ENCODE measurements around the gene KIF5A. TPM values are rescaled to one million over a fixed set of nuclear protein-coding genes. Genes with fewer than 3 reads are reported as not detected.

Gene KIF5A
- total RNA-seq, 4 donors from 2014 or later: 0.08 to 1.2 (median 0.23) TPM

GRCh38 chr12:57624441-57625220 is 74.8 kb downstream of the KIF5A start:
- 85% methylated on average over 8 of the region's 8 CpGs for WGBS, 2 donors
- no peak overlapping the region for H3K4me3 ChIP-seq (ENCODE audit: low read depth, poor library complexity, severe bottlenecking)
- TF ChIP-seq POLR2A (IDR thresholded peaks at IDR 0.05): no peak
- TF ChIP-seq CTCF (IDR thresholded peaks at IDR 0.05): no peak
- DNase-seq (ENCODE audit: low spot score in 2 of 2): peak in 1 of 2 donors; percentile 81
- intact Hi-C loops (cut with DNase I; ENCODE audit: low total_unique reads): loop anchor here (5.0 to 10.0 kb wide), 2 partner anchors 42 to 160 kb away; no protein-coding TSS in a partner anchor

DNA sequence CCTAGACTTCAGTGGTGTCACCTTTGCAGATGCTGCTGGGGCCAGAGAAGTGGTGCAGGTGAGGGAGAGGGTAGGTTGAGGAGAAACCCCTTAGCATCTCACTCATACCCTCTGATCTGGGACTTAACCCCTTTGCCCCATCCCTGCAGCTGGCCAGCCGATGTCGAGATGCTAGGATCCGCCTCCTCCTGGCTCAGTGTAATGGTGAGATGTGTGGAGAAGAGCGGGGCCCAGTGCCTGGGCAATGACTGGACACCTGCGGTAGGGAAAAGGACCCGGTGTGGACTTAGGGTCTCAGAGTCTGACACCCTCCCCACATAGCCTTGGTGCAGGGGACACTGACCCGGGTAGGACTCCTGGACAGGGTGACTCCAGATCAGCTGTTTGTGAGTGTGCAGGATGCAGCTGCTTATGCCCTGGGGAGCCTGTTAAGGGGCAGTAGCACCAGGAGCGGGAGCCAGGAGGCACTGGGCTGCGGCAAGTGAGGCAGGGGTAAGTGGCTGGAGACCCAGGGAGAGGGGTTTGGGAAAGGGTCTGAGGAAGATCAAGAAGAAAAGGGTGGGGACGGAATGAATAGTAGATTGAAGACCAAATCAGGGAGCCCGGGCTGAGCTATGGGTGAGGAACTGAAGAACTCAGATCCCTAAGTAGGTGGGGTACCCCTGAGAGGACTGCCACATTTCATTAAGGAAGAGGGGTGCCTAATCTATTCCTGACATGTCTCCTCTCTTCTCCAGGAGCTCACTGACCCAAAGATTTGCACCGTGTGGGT is 75.6 kb downstream of the KIF5A start:
- intact Hi-C loops (cut with DNase I; ENCODE audit: low total_unique reads): loop anchor here (10.0 kb wide), 1 partner anchor 161 kb away; no protein-coding TSS in a partner anchor
- H3K4me3 ChIP-seq (ENCODE audit: low read depth, poor library complexity, severe bottlenecking): no peak overlapping the region
- TF ChIP-seq POLR2A (IDR thresholded peaks at IDR 0.05): no peak
- no peak for TF ChIP-seq CTCF (IDR thresholded peaks at IDR 0.05)
- 79 to 86% methylated on average over 12 of the region's 12 CpGs for whole genome bisulfite sequencing, 2 donors
- peak in 1 of 2 donors; percentile 72 for DNase-seq (ENCODE audit: low spot score in 2 of 2)

DNA sequence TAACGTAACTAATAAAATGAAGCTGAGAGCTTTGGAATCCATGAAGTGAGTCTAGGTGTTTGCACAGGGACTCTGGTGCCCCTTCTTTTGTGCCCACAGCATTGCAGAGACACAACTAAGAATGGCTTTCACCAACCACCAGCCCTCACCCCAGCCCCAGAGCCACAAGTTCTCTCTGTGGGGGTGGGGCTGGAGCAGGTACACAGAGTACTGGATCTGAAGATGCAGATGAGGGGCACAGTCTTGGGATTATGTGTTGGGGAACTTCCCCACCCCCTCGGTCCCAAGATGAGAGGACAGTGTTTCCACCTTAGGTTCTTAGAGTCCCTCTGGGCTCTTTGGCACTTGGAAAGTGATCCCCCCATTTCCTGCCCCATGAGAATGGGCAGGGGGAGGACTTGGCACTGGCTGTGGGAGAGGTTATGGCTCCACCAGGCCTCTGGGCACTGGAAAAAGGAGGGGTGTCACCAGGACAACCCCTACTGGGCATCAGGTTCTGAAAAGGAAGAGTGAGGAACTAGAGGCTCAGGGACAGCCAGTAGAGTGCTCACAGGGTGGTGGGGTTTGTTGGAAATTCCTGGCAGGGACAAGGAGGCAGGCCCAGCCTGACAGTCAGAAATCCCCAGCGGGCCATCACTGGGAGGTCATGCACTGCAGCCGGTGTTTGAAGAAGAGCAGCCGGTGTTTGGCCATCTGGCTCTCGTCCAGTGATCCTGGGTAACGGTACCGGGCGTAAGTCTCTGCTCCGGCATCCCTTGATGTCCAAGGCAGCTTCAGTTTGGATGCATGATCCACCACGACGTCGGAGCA is 76.5 kb downstream of the KIF5A start:
- TF ChIP-seq CTCF (IDR thresholded peaks at IDR 0.05): no peak
- TF ChIP-seq POLR2A (IDR thresholded peaks at IDR 0.05): no peak
- WGBS, 2 donors: 40 to 53% methylated on average over 13 of the region's 13 CpGs
- intact Hi-C loops (cut with DNase I; ENCODE audit: low total_unique reads): loop anchor here (10.0 kb wide), 1 partner anchor 162 kb away; no protein-coding TSS in a partner anchor
- H3K4me3 ChIP-seq (ENCODE audit: low read depth, poor library complexity, severe bottlenecking): no peak overlapping the region
- DNase-seq (ENCODE audit: low spot score in 2 of 2): peak in 1 of 2 donors; percentile 68

DNA sequence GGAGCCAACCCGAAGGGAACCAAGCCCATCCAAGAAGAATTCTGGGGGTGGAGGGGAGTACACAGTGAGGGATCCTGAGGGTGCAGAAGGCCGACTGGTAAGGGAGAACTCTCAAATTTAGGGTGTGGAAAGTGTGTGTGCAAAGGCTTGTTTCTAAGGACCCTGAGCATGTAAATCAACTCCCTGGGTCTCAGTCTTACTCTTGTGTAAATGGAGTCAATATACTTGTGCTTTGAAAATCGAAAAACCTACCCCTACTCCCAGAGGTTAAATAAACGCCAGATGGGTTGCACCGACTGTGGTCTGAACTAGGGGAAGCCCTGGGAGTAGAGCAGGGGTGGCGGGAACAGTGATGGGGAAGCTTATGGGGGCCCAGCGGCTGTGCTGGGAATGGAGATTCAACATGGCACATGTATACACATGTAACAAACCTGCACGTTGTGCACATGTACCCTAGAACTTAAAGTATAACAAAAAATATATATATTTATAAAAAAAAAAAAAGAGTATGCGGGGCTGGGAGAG is 77.1 kb downstream of the KIF5A start:
- 30 to 45% methylated on average over 9 of the region's 9 CpGs for WGBS, 2 donors

More for the DNA sequence above, 77.1 kb downstream of the KIF5A start:
- no peak for TF ChIP-seq CTCF (IDR thresholded peaks at IDR 0.05)
- TF ChIP-seq POLR2A (IDR thresholded peaks at IDR 0.05): no peak
- H3K4me3 ChIP-seq (ENCODE audit: low read depth, poor library complexity, severe bottlenecking): no peak overlapping the region
- intact Hi-C loops (cut with DNase I; ENCODE audit: low total_unique reads): loop anchor here (10.0 kb wide), 1 partner anchor 162 kb away; no protein-coding TSS in a partner anchor
- DNase-seq (ENCODE audit: low spot score in 2 of 2): peak in 1 of 2 donors; percentile 57

Data from lower leg skin (tissue), 4 donors.